ENCODE data around the gene NCOA5.
A peak's percentile ranks its signal among the peaks of the same experiment; 100 is the strongest.

The NCOA5 gene

DNA sequence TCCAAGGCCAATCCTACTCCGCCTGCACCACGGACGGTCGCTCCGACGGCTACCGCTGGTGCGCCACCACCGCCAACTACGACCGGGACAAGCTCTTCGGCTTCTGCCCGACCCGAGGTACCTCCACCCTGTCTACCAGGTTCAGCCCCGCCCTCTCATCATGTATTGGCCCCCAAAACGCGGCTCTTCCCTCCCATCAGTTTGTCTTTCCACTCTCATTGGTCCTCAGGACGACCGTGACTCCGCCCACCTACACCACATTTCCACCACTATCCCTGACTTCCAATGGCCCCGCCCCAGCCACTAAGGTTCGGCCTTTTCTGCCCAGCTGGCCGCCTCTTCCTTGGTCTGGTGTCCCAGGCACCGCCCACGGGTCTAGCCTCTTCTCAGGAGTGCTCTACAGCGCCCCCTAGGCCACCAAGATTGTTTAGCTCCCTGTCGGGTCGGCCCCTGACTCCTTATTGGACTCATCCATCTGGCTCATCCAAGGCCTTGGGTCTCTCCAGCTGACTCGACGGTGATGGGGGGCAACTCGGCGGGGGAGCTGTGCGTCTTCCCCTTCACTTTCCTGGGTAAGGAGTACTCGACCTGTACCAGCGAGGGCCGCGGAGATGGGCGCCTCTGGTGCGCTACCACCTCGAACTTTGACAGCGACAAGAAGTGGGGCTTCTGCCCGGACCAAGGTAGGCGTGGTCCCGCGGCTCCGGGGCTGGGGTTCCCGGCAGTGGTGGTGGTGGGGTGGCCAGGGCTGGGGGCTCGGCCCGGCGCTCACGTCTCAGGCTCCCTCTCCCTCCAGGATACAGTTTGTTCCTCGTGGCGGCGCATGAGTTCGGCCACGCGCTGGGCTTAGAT, 77.9 kb downstream of the NCOA5 start:
- DNase-seq = peak; percentile 85
